ENCODE measurements around the gene CRIP1.

The CRIP1 gene

DNA sequence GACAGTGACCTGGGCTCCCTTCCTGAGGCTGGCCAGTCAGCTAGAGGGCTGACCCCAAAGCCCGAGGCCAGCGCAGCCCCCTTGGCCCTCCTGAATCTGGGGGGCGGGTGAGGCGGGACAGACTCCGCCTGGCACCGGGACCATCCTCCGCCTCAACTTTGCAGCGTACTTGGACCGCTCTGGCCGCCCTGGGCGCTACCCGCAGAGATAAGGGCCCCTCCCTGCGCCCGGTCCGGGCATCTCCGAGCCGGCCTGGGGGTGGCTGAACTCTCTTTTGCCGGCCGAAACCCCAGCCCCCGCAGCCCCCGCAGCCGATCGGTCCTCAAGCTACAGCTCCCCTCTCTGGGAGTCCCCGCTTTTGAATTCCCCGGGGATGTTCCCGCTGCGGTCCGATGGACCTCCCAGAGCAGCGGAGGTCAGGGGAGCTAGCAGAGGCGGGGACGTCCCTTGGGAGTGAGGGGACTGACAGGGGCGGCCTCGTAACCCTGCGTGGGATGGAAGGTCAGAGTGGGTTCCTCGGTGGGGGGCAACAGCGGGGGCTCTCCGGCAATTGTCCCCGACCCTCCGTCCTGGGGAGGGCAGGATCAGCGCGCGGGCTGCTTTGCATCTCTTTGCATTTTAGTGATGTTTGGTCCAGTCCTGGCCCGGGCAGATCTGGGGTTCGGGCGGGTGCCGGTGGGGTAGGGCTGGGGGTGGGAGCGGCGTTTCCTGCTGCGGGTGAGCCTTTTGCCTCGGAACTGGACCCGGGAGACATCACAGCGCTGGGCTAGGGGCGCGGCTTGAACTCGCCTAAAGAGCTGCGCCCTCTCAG lies at the start of gene CRIP1:
TSS of gene CRIP1 (plus strand) at position 724 of the 811 bp plus-strand sequence. CDS start 374 bp downstream, outside the sequence.
- DNase-seq, result no peak

DNA sequence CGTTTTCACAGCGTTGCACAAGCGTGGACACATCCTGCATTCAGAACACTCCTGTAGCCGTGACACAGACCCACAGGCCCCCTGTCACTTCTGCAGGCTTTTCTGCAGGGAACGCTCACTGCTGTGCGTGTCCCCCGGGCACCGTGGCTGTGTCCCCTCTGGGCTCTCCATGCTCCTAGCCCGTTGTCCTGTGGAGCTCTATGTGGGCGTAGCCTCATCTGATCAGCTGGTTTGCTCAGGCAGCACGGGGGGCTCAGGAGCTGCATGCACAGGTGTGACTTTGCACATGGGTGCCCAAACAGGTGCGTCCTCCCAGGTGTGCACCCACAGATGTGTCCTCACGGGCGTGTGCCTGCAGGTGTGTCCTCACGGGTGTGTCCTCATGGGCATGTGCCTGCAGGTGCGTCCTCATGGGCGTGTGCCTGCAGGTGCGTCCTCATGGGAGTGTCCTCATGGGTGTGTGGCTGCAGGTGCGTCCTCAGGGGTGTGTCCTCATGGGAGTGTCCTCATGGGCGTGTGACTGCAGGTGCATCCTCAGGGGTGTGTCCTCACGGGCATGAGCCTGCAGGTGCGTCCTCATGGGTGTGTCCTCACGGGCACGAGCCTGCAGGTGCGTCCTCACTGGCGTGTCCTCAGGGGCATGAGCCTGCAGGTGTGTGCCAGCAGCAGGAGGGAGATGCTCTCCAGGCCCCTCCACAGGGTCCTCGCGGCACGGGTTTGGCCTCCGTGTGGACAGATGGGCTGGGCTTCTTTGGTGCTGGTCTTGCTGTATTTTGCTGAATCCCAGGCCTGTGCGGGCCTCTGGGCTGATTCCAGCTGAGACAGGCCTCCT lies 49.6 kb upstream of the CRIP1 start:
- no peak for DNase-seq

GRCh38 chr14:105437723-105438500 lies 48.8 kb upstream of the CRIP1 start:
- no peak for DNase-seq

- no peak for DNase-seq
Measured at GRCh38 chr14:105439179-105439578, 47.5 kb upstream of the CRIP1 start.

DNA sequence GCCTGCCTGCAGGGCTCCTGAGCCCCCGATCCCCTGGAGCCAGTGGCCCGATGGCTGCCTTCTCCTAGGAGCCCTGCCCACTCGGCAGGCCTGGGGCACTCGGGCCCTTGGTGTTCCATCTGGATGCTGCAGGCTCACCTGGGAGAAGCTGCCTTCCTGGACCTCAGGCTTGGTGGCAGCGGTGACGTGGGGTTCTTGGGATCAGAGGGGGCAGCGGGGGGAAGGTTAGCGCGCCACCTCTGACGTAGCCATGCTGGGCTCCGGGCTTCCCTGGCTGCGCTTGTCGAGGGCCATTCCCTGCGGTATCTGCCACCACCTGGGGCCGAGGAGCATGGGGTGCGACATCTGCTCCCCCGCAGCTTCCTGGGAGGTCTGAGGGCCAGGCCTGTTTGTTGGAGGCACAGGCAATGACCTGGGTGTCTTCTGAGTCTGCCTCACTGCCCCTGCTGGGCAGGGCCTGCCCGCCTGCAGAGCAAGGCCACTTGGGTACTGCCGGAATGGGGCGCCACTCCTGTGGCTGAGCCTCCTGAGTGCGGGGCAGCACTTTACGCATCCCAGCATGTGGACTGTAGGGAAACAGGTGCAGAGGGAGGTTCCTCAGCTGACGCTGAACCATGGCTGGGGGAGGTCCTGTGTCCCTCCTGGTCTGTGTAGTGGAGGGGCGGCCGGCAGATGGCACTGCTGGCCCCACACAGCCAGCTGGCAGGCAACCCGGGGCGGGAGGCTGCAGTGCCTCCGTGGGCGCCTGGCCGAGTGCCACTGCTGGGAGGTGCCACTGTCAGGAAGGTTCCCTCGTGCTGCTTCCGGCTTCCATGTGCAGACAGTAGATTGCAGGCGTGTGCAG lies 46.8 kb upstream of the CRIP1 start:
- DNase-seq, result no peak

- no peak for DNase-seq
Measured at GRCh38 chr14:105440554-105440900, 46.2 kb upstream of the CRIP1 start.

GRCh38 chr14:105440992-105441391 lies 45.7 kb upstream of the CRIP1 start:
- DNase-seq, result no peak

GRCh38 chr14:105442125-105442524 lies 44.6 kb upstream of the CRIP1 start:
- DNase-seq, result no peak

- DNase-seq, result no peak
Measured at GRCh38 chr14:105442834-105443233, 43.9 kb upstream of the CRIP1 start.

- DNase-seq, result no peak
Measured at GRCh38 chr14:105444859-105445258, 41.8 kb upstream of the CRIP1 start.

GRCh38 chr14:105445290-105445689 lies 41.4 kb upstream of the CRIP1 start:
- DNase-seq, result no peak

GRCh38 chr14:105445901-105446845 lies 40.5 kb upstream of the CRIP1 start:
- no peak for DNase-seq

DNA sequence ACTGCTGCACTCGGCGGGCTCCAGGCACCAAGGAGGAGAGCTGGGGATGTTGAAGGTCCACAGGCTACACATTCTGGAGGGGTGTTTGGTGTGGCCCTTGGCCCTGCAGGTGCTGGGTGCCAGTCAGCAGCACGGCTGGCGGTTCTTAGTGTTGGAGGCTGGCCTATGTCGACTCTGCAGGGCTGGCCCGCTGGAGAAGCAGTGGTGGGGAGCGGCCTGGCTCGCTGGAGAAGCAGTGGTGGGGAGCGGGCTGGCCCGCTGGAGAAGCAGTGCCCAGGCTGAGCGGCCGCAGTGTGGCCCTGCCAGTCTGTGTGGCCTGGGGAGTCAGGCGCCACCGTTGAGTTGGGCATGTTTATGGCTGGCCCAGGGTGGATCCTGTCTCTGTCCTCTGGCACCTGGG lies 39.7 kb upstream of the CRIP1 start:
- DNase-seq, result no peak

DNA sequence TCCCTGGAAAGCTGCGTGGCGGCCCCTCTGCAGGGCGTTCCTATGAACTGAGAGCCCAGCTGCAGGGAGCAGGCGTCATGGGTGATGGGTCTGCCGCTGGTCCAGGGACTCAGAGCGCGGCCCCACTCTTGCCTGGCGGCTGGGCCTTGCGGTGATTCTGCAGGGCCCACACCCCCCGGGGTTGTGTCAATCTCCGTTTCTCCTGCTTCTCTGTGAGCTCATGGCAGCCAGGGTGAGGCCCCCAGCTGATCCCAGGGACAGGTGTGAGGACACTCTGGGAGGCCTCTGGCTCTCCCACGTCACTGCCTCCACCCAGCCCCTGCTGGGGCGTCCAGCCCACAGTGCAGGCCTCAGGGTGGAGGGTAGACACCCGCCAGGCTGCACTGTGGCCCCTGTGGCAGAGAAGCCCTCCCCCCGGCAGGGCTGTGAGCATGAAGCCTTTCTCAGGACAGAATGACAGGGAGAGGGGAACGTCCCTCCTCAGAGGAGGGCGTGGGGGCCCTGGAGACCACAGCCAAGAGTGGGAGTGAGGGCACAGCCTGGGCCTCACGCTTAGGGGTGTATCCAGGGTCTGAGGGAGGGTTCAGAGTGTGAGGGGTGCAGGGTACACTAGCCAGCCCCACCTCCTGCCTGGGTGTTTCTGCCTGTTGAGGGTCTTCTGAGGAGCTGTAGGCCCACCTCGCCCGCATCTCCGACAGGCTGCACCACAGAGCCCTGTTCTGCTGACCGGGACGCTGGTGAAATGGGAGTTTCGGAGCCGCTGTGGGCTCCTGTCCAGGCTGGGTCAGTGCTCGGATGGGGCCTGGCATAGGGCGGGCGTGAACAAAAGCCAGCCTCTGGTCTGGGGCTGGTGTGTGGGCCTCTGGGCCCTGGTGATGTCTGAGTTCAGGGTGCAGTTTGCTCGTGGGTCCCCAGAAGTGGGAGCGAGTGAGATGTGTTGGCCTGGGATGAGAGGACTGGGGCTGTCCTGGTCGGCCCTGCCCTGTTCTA lies 38.7 kb upstream of the CRIP1 start:
- DNase-seq, result no peak

DNA sequence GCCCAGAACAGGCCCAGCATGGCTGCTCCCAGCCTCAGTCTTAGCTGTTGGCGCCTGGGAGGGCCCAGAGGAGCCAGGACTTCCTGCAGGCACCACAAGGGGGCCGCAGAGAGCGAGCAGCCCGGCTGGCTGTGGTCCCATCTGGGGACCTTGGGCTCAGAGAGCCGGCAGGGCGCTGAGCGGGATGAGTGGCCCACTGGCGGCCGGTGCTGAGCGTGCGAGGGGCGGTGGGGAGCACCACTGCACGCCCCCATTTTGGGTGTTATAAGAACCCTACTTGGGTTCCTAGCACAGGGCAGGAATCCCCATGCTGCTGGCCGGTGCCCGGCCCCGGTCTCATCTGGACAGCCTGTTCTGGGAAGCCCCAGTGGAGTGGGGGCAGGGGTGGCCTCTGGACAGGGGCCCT lies 38.0 kb upstream of the CRIP1 start:
- peak; percentile 52 for DNase-seq

DNA sequence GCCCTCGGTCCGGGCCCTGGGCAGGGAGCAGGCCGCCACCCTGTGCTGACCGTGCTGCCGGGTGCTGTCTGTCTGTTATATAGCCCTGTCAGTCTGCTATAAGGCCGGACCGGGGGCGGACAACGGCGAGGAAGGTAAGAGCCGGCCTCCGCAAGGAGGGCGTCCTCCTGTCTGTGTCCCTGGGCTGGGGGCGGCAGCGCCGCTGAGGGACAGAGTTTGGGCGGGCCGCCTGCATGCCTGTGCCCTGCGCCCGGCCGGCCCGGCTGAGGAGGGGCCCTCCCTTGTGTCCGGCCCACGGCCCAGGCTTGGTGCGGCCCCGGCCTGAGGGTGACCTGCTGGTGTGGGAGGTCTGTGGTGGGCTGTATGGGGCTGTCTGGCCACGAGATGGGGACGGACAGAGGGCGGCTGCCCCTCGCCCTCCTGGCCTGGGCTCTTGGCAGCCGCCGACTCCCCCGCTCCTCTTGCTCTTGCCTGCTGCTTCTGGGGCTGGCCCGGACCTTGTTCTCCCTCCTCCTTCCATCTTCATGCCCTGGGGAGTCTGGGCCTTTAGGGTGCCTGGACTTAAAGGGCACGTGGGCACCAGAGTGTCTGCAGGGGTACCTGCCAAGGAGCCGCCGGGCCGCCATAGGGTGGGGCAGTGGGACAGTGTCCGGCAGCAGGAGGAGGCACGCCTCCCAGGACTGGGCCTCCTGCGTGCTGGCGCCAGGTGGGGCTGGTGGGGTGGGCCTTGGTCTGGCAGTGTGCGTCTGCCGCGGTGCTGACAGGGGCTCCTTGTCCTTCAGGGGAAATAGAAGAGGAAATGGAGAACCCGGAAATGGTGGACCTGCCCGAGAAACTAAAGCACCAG lies 37.2 kb upstream of the CRIP1 start:
- DNase-seq, result no peak

GRCh38 chr14:105450123-105450505 lies 36.6 kb upstream of the CRIP1 start:
- no peak for DNase-seq

GRCh38 chr14:105450864-105451720 lies 35.6 kb upstream of the CRIP1 start:
- no peak for DNase-seq

All from stimulated activated CD4-positive, alpha-beta T cell treated with anti-CD3 and anti-CD28 coated beads, Interleukin-1b, Interleukin-23, amount 100 ng/mL, for 48 hours (primary cell).